Activated B cell treated with CpG ODN at 0.5 μM for 24 hours (primary cell): ENCODE data around the gene OVOL1. TPM values are rescaled to one million over a fixed set of nuclear protein-coding genes. Genes with fewer than 3 reads are reported as not detected.
A peak's percentile ranks its signal among the peaks of the same experiment; 100 is the strongest.

Source experiments
- ATAC-seq: fragments of 200-7000 bp; cut with Tn5 transposase; one replicate; pipeline ENCODE4 v1.10.0; 2021; ENCODE audit warnings: low read depth, mild to moderate bottlenecking, moderate library complexity
- CTCF ChIA-PET: fragments of 350-600 bp; sonication (Branson Sonifier 250); formaldehyde crosslinking; loops from one replicate; lab custom pipeline; 2021; ENCODE audit warnings: antibody characterized with exemption; lab: Charles Lee
- POLR2A ChIA-PET: fragments of 350-600 bp; sonication (Branson Sonifier 250); formaldehyde crosslinking; loops from one replicate; lab custom pipeline; 2021; ENCODE audit warnings: antibody characterized with exemption; lab: Charles Lee
- DNase-seq: peaks from one replicate; pipeline ENCODE4 v3.0.0; 2022
- H3K27ac Mint-ChIP-seq: one replicate; pipeline ENCODE4 v1.8.0; 2020; ENCODE audit warnings: mixed read lengths
- H3K27me3 Mint-ChIP-seq: one replicate; pipeline ENCODE4 v1.8.0; 2021; ENCODE audit warnings: mixed read lengths
- H3K36me3 Mint-ChIP-seq: one replicate; pipeline ENCODE4 v1.8.0; 2021; ENCODE audit warnings: low read depth, mixed read lengths
- H3K4me1 Mint-ChIP-seq: one replicate; pipeline ENCODE4 v1.8.0; 2021; ENCODE audit warnings: mixed read lengths
- H3K4me3 Mint-ChIP-seq: one replicate; pipeline ENCODE4 v1.8.0; 2020; ENCODE audit warnings: mild to moderate bottlenecking, mixed read lengths
- H3K9me3 Mint-ChIP-seq: one replicate; pipeline ENCODE4 v1.8.0; 2020; ENCODE audit warnings: mixed read lengths
- intact Hi-C: fragments of 100-400 bp; cut with micrococcal nuclease; formaldehyde crosslinking; loops from one replicate; pipeline ENCODE4 v1.15.1; 2024
- total RNA-seq: library from RNA; stranded (reverse); gene quantifications from 2 replicates; pipeline ENCODE4 v1.2.3, GENCODE V29; 2022
- TF ChIP-seq, protein P1 (sequence below): fragments of 200-600 bp; IDR thresholded peaks from one replicate; pipeline ENCODE4 v1.8.0; 2022; ENCODE audit warnings: antibody characterized with exemption, mild to moderate bottlenecking

Gene OVOL1
- total RNA-seq, 1 donor from 2014 or later, result 0.09 TPM

DNA sequence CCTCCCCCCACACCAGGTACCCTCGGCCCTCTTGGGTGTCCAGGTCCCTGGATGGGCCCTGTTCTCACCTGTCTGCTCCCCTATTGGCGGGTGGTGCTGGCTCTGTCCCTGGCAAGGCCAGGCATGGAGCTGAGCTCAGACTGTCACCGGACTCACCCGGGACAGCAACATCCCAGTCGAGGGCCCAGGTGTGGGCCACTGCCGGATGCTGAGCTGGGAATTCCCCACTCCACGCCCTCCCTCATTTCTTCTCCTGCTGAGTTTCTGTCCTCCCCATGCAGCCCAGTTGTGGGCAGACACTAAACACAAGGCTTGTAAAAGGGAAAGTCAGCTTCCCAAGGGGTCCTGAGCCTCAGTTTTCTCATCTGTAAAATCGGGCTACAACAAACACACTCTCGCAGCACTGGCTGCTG is 4.0 kb upstream of the OVOL1 start:
- peaks cover 15% of the 10 kb centered on the region for H3K4me1 Mint-ChIP-seq
- peaks cover 5% of the 10 kb centered on the region for H3K36me3 Mint-ChIP-seq
- H3K27ac Mint-ChIP-seq, result peak overlapping the region; percentile 18
- DNase-seq (no peak), ATAC-seq (no peak)
- ChIA-PET CTCF (interaction anchor here (0.6 kb wide), 1 partner anchor 689 kb away, joined by 3 read pairs; no protein-coding TSS in a partner anchor), POLR2A (interaction anchor here (0.9 to 1.7 kb wide), 2 partner anchors 9 to 77 kb away, joined by 3 to 7 read pairs; no protein-coding TSS in a partner anchor)
- intact Hi-C loops, result no loop called here
- H3K27me3 Mint-ChIP-seq, result no peaks in the 10 kb centered on the region
- H3K9me3 Mint-ChIP-seq, result no peaks in the 10 kb centered on the region
- peak overlapping the region; percentile 11 for H3K4me3 Mint-ChIP-seq
- TF ChIP-seq, protein P1, sequence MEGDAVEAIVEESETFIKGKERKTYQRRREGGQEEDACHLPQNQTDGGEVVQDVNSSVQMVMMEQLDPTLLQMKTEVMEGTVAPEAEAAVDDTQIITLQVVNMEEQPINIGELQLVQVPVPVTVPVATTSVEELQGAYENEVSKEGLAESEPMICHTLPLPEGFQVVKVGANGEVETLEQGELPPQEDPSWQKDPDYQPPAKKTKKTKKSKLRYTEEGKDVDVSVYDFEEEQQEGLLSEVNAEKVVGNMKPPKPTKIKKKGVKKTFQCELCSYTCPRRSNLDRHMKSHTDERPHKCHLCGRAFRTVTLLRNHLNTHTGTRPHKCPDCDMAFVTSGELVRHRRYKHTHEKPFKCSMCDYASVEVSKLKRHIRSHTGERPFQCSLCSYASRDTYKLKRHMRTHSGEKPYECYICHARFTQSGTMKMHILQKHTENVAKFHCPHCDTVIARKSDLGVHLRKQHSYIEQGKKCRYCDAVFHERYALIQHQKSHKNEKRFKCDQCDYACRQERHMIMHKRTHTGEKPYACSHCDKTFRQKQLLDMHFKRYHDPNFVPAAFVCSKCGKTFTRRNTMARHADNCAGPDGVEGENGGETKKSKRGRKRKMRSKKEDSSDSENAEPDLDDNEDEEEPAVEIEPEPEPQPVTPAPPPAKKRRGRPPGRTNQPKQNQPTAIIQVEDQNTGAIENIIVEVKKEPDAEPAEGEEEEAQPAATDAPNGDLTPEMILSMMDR, result no peak

DNA sequence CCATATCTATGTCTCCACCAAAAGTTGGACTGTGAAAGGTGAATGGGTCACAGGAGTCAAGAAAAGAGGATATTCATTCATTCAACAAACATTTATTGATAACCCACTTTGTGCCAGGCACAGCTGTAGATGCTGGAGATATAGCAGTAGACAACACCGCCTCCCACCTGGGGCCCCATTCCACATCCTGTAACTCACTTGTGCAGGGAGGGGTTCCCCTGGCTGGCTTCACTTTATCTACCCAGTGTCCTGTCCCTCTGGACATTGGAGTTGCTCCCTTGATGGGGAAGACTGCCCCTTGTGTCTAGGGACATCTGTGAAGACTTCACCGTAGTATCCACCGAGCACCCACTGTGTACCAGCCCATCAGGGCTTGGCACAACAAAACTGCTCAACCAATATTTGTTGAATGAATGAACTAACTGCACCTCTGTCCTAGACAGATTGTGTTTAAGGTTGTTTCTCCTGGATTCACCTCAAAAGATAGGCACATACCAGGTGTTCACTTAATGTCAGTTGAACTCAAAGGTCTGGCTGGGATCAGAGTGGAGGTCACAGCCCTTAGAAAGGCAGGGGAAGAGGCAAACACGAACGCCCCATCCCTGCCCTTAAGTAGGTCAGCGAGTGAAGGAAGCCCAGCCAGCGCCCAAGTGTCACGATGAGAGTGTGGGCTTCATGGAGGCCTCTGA is 1.4 kb upstream of the OVOL1 start:
- Mint-ChIP-seq H3K9me3 (no peaks in the 10 kb centered on the region), H3K27me3 (peaks cover 3% of the 10 kb centered on the region), H3K4me3 (peak overlapping the region; percentile 58), H3K4me1 (peaks cover 26% of the 10 kb centered on the region), H3K27ac (no peak overlapping the region), H3K36me3 (no peaks in the 10 kb centered on the region)
- DNase-seq (no peak), ATAC-seq (no peak)
- intact Hi-C loops, result no loop called here
- TF ChIP-seq, protein P1, result no peak
- ChIA-PET CTCF (interaction anchor here (0.6 kb wide), 1 partner anchor 110 kb away, joined by 3 read pairs; no protein-coding TSS in a partner anchor), POLR2A (no interaction called here)

DNA sequence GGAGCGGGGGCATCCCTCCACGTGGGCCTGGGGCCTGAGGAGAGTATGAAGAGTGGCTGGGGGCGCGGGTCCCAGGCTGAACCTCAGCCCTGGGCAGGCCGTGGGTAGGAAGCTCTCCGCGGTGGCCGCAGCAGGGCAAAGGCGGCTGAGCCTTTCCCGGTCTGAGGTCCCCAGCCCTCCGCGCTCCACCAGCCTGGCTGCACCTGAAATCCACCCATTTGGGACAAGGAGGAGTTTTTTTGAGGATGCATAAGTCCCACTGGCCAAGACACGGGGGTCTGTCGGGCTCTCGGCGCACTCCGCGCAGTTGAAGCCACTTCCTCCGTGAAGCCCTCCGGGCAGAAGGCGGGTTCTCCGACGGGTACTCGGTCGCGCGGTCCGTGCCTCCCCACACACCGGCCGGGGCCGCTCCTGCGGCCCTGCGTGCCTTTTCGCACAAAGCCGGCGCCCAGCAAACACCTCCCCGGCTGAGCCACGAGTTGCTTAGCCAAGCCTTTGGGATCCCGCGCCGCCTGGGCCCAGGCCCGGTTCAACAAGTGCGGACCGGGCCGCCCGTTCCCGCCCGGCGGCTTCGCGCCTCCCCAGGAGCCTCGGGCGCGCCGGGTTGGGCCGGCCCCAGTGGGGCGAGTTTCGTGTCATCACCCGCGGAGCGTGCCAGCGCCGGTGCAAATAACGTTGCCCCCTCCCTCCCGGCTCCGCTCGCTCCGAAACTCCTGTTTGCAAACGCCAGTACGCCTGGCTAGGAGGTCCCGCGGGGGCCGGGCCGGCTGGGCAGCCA is 666 bp upstream of the OVOL1 start:
- DNase-seq, result peak; percentile 49
- POLR2A ChIA-PET, result interaction anchor here (0.7 to 1.5 kb wide), 2 partner anchors 10 to 160 kb away, joined by 3 to 5 read pairs; no protein-coding TSS in a partner anchor
- no peak overlapping the region for H3K4me3 Mint-ChIP-seq
- no peaks in the 10 kb centered on the region for H3K9me3 Mint-ChIP-seq
- intact Hi-C loops, result no loop called here
- TF ChIP-seq, protein P1, result no peak
- CTCF ChIA-PET, result no interaction called here
- peaks cover 32% of the 10 kb centered on the region for H3K4me1 Mint-ChIP-seq
- H3K36me3 Mint-ChIP-seq, result no peaks in the 10 kb centered on the region
- H3K27me3 Mint-ChIP-seq, result peaks cover 3% of the 10 kb centered on the region
- H3K27ac Mint-ChIP-seq, result no peak overlapping the region
- peak; percentile 35 for ATAC-seq

DNA sequence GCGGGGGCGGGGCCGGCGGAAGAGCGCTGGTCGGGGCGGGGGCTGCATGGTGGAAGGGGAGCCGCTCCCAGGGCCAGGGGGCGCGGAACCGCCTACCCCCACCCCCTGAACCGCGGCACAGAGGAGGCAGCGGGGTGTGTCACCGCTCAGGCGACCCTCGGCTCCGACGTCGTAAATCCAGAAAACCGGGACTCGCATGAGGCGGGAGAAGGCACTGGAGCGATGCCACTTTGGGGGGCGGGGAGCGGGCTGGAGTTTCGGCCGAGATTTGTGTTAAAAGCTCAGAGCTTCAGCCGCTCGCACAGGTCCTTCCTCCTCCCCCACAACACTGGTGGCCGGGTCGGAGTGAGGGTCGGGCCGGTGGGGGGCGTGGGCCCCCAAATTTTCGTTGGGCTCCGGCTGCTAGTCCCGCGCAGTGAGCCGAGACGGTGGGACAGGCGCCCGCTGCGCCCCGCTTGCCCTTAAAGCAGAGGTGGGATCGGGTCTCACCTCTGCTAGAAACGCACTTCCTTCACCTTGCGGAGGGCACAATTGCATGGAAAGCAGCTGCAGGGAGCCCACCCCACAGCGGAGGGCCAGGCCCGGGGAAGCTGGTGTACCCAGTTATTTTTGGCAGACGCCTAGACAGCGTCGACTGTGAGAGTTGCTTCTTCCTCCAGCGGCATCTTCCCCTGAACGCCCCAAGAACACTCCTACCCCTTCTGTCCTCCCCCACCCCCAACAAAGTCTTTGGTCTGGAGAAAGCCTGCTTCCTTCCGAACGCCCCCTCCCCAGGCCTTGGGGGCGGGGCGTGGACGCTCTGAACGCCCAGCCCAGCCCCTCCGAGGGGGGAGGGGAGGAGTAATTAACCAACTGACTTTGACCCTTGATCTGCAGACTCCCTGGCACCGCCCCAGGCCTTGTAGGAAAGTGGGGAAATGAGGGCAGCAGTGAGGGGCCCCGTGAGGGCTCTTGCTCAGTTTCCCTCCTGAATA is 1.1 kb downstream of the OVOL1 start:
- H3K4me3 Mint-ChIP-seq, result peak overlapping the region; percentile 79
- no peak for ATAC-seq
- no peaks in the 10 kb centered on the region for H3K36me3 Mint-ChIP-seq
- H3K4me1 Mint-ChIP-seq, result peaks cover 45% of the 10 kb centered on the region
- no peaks in the 10 kb centered on the region for H3K9me3 Mint-ChIP-seq
- H3K27ac Mint-ChIP-seq, result no peak overlapping the region
- ChIA-PET CTCF (interaction anchor here (1.2 to 1.3 kb wide), 2 partner anchors 8 to 30 kb away, joined by 3 to 5 read pairs; partner anchors contain the start of gene AP5B1), POLR2A (interaction anchor here (0.6 to 1.5 kb wide), 5 partner anchors 12 to 76 kb away, joined by 3 to 5 read pairs (median 3); partner anchors contain the start of gene MUS81)
- TF ChIP-seq, protein P1, result no peak
- DNase-seq, result no peak
- peaks cover 3% of the 10 kb centered on the region for H3K27me3 Mint-ChIP-seq
- intact Hi-C loops, result no loop called here
